NCI-H2081 treated with DMSO at 0.1 percent for 48 hours (cell line): ENCODE data around the gene ITGAE.
"Not testable (repeated sequence)": the region's sequence is repeated elsewhere in the genome, so short reads cannot be mapped to it uniquely, and the experiment has no call there.

Source experiments
- DNase-seq: peaks from one replicate; lab custom pipeline; 2025; lab: John Stamatoyannopoulos, UW

The ITGAE gene

GRCh38 chr17:3800362-3801271 is at the start of gene ITGAE:
Gene ITGAE (minus strand): TSS chr17:3801188. CDS start chr17:3801144, 44 bp downstream.
- no peak for DNase-seq

- DNase-seq, result no peak
Measured at GRCh38 chr17:3848229-3848835, 47.3 kb upstream of the ITGAE start.

DNA sequence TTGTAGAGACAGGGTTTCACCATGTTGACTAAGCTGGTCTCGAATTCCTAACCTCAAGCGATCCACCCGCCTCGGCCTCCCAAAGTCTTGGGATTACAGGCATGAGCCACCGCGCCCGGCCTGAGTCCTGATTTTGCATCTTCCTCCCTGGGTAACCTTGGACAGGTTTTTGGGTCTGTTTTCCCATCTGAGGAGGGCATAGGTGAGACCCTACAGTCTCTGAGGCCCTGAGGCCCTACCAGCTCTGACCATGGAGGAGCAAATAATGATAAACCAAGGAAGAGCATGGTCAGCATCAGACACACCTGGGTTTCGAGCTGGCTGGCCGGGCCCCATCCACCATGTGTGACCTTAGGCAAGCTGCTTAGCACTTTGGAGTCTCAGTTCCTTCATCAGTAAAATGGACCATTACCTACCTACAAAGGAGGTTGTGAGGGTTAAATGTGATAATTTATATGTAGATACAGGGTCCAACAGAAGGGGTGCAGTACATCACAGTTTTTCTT is 46.2 kb upstream of the ITGAE start:
- DNase-seq, result no peak

GRCh38 chr17:3846437-3847164 is 45.6 kb upstream of the ITGAE start:
- no peak for DNase-seq

- peak; percentile 26 for DNase-seq
Measured at GRCh38 chr17:3845621-3846436, 44.8 kb upstream of the ITGAE start, which contains the start of gene NCBP3. Gene NCBP3 (minus strand): TSS chr17:3846246. CDS start chr17:3846223, 23 bp downstream.

- no peak for DNase-seq
Measured at GRCh38 chr17:3845291-3845620, 44.3 kb upstream of the ITGAE start.

DNA sequence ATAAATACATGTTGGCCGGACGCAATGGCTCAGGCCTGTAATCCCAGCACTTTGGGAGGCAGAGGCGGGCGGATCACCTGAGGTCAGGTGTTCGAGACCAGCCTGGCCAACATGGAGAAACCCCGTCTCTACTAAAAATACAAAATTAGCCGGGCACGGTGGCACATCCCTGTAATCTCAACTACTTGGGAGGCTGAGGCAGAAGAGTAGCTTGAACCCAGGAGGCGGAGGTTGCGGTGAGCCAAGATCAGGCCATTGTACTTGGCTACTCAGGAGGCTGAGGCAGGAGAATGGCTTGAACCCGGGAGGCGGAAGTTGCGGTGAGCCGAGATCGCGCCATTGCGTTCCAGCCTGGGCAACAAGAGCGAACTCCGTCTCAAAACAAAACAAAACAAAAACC is 43.6 kb upstream of the ITGAE start:
- not testable (repeated sequence) for DNase-seq

GRCh38 chr17:3843935-3844516 is 43.0 kb upstream of the ITGAE start:
- no peak for DNase-seq

- no peak for DNase-seq
Measured at GRCh38 chr17:3838206-3838605, 37.2 kb upstream of the ITGAE start.

GRCh38 chr17:3836551-3836950 is 35.6 kb upstream of the ITGAE start:
- DNase-seq, result no peak

DNA sequence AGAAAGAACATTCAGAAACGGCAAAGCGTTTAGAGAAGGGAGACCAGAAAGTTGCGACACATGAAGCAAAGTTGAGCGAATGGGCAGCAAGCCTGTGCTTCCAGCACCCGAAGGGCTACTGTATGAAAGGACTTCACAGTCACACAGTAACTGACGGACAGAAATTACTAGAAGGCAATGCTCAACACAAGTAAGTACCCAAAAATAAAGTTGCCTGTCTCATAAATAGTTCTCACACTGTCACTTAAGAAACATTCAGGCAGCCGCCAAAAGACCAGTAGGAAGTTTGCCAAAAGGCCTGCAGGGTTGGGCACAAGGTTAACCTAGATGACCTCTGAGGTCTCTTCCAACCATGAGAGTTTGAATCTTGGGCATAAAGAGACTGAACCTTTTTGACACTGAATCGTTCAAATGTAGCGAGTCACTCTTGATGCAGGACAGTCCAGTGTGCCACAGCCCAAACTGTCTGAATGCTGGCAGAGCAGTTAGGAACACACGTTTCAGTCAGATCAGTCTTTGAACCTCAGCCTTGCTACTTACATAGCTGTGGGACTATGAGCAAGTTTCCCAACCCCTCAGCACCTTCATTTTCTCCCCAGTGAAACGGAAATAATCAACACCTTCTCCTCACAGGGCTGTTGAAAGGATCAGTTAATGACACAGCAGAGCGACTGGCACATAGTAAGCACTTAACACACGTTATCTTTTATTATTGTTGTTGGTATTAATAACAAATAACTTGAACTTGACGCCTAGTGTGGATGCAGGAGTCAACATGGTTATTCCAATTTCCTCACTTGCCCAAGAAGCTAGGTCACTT is 34.6 kb upstream of the ITGAE start:
- no peak for DNase-seq

DNA sequence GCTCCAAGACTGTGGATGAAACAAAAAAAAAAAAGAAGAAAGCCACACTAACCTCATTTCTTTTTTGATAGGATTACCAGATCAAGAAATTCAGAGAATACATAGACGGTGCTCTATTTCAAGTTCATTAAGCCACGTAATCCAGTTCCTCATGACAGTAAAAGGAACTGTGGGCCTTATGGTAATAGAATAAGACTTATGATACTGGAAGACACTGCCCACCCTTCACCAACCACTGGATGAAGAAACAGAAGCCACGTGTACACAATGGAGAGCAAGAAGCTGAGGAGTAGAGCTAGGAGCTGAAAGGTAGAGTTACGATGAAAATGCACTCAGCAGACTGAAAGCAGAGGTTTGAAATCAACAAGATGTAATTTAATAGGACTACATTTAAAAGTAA is 33.8 kb upstream of the ITGAE start:
- DNase-seq, result no peak

- DNase-seq, result no peak
Measured at GRCh38 chr17:3828852-3829232, 27.9 kb upstream of the ITGAE start.

- no peak for DNase-seq
Measured at GRCh38 chr17:3828151-3828851, 27.3 kb upstream of the ITGAE start.

GRCh38 chr17:3827124-3827773 is 26.3 kb upstream of the ITGAE start:
- no peak for DNase-seq

DNA sequence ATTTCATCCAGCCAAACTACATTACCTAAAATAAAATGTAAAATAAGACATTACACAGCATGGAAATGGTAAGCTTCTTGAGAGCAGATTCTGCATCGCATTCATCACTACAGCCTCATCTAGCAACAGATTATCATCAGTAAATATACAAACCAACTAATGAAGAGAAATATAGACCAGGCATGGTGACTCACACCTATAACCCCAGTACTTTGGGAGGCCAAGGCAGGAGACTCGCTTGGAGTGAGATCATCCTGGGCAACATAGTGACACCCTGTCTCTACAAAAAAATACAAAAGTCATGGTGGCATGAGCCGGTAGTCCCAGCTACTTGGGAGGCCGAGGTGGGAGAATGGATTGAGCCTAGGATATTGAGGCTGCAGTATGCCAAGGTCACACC is 25.2 kb upstream of the ITGAE start:
- DNase-seq, result no peak

DNA sequence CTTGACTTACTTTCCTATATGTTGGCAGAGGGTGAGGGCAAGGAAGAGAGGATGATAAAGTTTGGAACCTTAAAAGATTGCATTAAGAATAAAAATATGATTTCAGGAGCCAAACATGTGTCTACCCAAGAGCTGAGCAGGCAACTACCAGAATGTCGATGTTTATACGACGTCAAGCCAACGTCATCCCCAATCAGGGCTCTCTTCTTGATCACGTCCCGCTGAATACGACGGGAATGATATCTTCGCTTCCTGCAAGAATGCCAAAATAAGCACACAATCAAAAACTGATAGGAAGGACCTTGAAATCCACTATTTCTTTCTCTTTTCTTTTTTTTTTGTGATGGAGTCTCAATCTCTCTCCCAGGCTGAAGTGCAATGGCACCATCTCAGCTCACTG is 20.1 kb upstream of the ITGAE start:
- no peak for DNase-seq

DNA sequence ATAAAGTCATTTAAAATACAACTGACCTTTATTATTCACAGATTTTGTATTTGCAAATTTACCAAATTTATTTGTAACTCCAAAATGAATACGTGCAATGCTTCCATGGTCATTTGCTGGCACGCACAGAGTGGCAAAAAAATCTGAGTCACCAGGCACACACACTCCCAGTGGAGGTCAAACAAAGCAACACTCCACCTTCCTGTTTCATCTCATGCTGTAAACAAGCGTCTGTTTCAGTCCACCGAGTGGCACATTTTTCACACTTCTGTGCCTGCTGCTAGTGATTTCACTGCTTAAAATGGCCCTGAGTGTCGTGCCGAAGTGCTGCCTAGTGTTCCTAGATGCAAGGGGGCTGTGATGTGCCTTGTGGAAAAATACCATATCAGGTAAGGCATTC is 17.8 kb upstream of the ITGAE start:
- no peak for DNase-seq

DNA sequence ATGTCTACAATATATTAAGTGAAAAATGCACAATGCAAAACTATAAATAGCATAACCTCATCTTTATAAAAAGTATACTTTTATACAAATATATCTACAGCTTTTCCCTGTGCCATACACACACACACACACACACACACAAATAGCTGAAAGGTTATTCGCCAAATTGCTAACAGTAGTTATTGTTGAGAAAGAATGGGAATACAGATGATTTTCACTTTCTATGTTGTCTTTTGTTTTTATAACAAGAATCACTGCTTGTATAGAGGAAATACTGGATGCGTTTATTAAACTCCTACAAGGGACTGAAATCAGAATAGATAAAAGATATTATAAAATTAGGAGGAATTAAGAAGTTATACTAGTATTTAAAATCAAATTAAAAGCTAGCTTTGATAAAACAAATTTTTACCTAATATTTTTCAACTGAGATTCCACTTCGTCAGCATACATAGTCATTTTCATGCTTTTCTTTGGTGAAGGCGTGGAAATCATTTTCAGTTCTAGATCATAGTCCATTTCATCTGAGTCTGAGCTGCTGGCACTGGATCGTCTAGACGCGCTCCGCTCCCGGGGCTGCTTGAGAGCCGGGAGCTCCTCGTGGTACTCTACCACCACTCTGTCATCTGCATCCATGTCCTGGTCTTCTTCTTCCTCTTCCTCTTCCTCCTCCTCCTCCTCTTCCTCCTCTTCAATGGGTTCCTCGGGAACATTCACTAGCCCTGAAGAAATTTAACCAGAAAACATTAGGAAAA is 17.0 kb upstream of the ITGAE start:
- no peak for DNase-seq
